Upper lobe of left lung (tissue), 4 donors: ENCODE measurements around the gene CNTNAP2.

Source experiments
- CTCF ChIP-seq, 6 experiments: fragments of 450-650 bp in 4 of 6; fragments of 200-600 bp in 2 of 6; sonication (generic) in 2 of 6; IDR thresholded peaks; one replicate each; pipeline ENCODE4 v1.5.1; 2016 to 2019; ENCODE audit warnings: antibody characterized with exemption in 6 of 6
- POLR2AphosphoS5 ChIP-seq, 2 donors: sonication (generic); formaldehyde crosslinking; IDR thresholded peaks; one replicate each; pipeline ENCODE4 v1.5.1; 2017; ENCODE audit warnings: antibody characterized with exemption in 2 of 2

DNA sequence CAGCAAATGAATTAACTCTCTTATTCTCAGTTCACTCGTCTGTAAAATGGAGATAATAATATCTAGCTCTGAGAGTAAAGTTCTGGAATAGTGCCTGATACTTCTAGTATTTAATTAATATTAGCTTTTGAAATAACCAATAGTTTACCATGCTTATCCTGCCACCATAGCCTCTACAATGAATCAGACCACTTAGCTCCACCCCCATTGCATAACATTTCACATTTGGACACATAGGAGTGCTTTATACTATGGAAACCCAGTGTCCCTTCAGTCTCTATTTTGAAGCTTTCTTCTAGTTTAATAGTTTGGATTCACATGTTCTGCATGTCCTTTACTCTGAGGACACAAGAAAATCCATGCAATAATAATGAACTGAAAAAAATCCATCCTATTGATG lies 2046.6 kb downstream of the CNTNAP2 start:
- no peak for TF ChIP-seq CTCF (IDR thresholded peaks at IDR 0.05)
- TF ChIP-seq POLR2AphosphoS5 (IDR thresholded peaks at IDR 0.05), result no peak
